ENCODE measurements around the gene HMG20B.

GRCh38 chr19:3536429-3537100, 36.2 kb upstream of the HMG20B start:
- TF ChIP-seq POLR2A (IDR thresholded peaks at IDR 0.05; ENCODE audit: low read depth, low read length) (no peak), POLR2AphosphoS5 (IDR thresholded peaks at IDR 0.05; ENCODE audit: low read depth, low read length) (no peak), TAF1 (IDR thresholded peaks at IDR 0.05; ENCODE audit: borderline replicate concordance, low read depth, low read length) (no peak)
